EL (cell line): ENCODE data around the gene ADH4.

Experiments used
- DNase-seq: peaks from one replicate; pipeline ENCODE4 v3.0.0-alpha.2; 2016

The ADH4 gene

DNA sequence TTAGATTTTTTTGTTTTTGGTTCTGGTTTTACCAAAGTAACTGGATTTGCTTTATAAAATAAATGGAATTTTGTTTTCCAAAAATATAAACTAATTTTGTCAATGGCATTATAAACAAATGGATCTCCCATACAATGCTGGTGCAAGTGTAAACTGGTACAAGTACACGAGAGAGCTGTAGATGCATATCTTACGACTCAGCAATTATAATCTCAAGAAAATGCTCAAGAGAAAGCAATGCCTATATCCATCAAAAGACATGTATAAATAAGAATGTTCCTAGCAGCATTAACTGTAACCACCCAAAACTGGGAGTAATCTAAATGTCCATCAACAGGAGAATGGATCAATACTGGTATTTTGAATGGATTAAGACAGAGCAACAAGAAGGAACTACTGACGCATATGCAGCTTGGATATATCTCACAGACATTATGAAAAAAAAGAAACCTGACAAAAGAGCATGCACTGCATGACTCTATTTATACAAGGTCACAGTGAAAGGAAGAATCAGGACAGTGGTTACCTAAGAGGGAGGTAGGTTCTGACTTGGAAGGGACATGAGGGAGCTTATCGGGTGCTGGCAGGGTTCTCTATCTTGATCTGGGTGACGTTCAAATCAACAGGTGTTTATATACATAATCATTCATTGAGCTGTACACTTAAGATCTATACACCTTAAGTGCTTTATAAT, 65.0 kb downstream of the ADH4 start:
- no peak for DNase-seq

- DNase-seq = no peak
Measured at GRCh38 chr4:99078336-99078735, 65.8 kb downstream of the ADH4 start.

- DNase-seq = no peak
Measured at GRCh38 chr4:99077177-99077576, 66.9 kb downstream of the ADH4 start.

DNA sequence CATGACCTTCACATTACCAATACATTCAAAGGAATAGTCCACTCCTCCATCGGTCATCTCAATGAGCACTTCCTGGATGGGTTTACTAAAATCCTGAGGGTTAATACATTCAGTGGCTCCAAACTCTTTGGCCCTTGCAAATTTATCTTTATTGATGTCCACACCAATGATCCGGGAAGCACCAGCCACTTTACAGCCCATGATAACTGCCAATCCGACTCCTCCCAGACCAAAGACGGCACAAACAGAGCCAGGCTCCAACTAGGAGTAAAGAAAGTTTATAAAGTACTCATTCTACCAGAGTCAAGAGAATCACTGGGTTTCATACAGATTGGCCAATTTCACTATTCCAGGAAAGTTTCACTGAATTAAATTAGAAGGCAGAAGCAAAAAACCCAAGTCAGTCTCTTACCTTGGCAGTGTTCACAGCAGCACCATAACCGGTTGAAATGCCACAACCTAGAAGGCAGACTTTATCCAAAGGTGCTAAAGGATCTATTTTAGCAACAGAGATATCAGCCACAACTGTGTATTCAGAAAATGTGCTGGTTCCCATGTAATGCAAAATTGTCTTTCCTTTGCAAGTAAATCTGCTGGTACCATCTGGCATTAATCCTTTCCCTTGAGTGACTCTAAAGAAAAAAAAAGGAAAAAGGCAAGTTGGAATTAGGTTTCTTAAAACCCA, 67.7 kb downstream of the ADH4 start:
- DNase-seq = no peak

DNA sequence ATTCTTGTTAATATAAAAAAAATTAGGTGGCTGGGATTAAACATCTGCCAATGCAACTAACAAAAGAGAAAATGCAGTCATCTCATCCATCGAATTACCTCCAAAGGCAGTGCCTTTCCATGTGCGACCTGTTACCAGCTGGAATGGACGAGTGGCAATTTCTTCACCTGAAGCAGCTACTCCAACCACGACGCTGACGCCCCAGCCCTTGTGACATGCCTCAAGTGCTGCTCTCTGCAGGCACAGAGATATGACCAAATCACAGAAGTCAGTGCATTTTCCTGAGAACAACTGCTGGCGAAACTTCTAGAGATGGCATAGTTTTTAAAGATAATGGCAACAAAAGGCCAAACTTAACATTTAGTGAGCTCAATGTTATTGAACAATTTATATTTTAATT, 69.3 kb downstream of the ADH4 start:
- DNase-seq = no peak
